ENCODE measurements around the gene FRMPD4.

FRMPD4 gene

DNA sequence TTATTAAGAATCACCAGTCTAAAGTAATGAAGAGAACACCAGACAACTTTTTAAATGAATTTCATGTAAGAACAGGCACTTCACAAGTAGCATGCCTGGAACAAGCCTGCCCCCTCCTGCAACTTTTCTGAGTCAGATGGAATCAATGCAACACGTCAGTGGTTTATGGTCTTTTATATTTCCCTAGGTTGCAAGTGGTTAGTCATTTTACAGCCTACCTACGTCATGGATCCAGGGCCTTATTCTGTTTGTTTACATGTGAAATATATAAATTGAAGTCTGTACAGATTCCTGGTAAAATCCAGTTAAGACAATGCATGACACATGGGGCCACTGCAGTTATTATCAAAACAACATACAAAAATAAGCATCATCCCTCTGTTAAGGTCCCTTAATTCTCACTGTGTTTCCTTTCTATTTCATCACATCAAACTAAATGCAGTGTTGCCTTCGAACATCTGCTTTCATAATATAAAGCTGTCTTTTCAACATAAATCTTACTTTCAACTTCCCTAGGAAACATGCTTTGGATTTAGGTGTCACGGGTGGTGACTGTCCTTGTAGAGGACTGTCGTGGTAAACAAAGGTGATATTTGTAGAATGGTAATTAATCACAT is 309.3 kb downstream of the FRMPD4 start:
- Histone ChIP-seq H3K4me1 (no peaks in the 10 kb centered on the region), H3K79me2 (no peaks in the 10 kb centered on the region), H3K9me3 (ENCODE audit: control insufficient read depth, low read length) (no peaks in the 10 kb centered on the region), H3K4me3 (ENCODE audit: low read depth, low read length) (no peak overlapping the region), H2AFZ (no peak overlapping the region), H3K4me2 (ENCODE audit: low read length) (no peak overlapping the region), H3K9ac (no peak overlapping the region), H3K27me3 (ENCODE audit: control insufficient read depth, insufficient read depth, low read length) (no peaks in the 10 kb centered on the region), H3K36me3 (ENCODE audit: control insufficient read depth, insufficient read depth, low read length) (no peaks in the 10 kb centered on the region), H3K27ac (no peak overlapping the region)
- TF ChIP-seq, protein P1, sequence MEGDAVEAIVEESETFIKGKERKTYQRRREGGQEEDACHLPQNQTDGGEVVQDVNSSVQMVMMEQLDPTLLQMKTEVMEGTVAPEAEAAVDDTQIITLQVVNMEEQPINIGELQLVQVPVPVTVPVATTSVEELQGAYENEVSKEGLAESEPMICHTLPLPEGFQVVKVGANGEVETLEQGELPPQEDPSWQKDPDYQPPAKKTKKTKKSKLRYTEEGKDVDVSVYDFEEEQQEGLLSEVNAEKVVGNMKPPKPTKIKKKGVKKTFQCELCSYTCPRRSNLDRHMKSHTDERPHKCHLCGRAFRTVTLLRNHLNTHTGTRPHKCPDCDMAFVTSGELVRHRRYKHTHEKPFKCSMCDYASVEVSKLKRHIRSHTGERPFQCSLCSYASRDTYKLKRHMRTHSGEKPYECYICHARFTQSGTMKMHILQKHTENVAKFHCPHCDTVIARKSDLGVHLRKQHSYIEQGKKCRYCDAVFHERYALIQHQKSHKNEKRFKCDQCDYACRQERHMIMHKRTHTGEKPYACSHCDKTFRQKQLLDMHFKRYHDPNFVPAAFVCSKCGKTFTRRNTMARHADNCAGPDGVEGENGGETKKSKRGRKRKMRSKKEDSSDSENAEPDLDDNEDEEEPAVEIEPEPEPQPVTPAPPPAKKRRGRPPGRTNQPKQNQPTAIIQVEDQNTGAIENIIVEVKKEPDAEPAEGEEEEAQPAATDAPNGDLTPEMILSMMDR (IDR thresholded peaks at IDR 0.05), result no peak

DNA sequence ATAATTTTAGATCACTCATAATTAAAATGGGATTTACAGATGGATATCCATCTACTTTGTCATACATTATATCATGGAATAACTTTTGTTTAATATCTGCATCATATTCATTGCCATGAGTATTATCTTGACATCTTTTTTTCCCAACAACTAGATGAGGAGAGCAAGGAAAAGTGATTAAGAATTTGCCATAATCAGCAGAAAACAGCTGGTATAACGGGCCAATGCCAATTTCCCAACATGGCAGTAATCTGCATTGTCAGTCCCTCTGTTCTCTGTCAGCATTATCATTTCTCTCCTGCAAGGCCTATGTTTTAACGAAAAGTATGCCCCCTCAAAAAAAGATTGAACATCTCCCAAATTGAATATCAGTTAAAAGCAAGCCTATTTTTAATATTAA is 314.0 kb downstream of the FRMPD4 start:
- TF ChIP-seq, protein P1 (IDR thresholded peaks at IDR 0.05), result no peak
- Histone ChIP-seq H3K4me1 (no peaks in the 10 kb centered on the region), H3K27me3 (ENCODE audit: control insufficient read depth, insufficient read depth, low read length) (no peaks in the 10 kb centered on the region), H3K36me3 (ENCODE audit: control insufficient read depth, insufficient read depth, low read length) (no peaks in the 10 kb centered on the region), H2AFZ (no peak overlapping the region), H3K4me3 (ENCODE audit: low read depth, low read length) (no peak overlapping the region), H3K79me2 (no peaks in the 10 kb centered on the region), H3K4me2 (ENCODE audit: low read length) (no peak overlapping the region), H3K9ac (no peak overlapping the region), H3K9me3 (ENCODE audit: control insufficient read depth, low read length) (no peaks in the 10 kb centered on the region), H3K27ac (no peak overlapping the region)

DNA sequence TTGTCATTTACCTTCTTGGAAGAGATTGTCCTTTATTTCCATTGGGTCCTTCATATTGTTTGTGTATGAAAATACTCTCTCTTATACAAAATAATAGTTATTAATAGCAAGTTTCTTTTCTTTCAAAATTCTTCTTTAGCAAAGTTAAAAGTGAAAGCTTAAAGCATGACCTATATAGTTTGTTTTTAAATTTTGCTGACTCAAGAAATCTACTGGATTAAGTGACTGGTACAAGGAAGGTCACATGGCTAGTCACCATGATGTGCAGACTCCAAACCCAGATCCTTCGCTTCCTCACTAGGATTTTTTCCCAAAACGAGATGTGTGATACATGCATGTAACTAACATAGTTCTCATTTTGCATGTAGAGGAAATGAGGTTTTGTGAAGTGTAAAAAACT is 322.7 kb downstream of the FRMPD4 start:
- H2AFZ ChIP-seq, result no peak overlapping the region
- TF ChIP-seq, protein P1 (IDR thresholded peaks at IDR 0.05), result no peak
- no peaks in the 10 kb centered on the region for H3K9me3 ChIP-seq (ENCODE audit: control insufficient read depth, low read length)
- no peaks in the 10 kb centered on the region for H3K36me3 ChIP-seq (ENCODE audit: control insufficient read depth, insufficient read depth, low read length)
- H3K4me2 ChIP-seq (ENCODE audit: low read length), result no peak overlapping the region
- no peaks in the 10 kb centered on the region for H3K79me2 ChIP-seq
- H3K4me3 ChIP-seq (ENCODE audit: low read depth, low read length), result no peak overlapping the region
- H3K27ac ChIP-seq, result no peak overlapping the region
- H3K4me1 ChIP-seq, result no peaks in the 10 kb centered on the region
- H3K9ac ChIP-seq, result no peak overlapping the region
- no peaks in the 10 kb centered on the region for H3K27me3 ChIP-seq (ENCODE audit: control insufficient read depth, insufficient read depth, low read length)

DNA sequence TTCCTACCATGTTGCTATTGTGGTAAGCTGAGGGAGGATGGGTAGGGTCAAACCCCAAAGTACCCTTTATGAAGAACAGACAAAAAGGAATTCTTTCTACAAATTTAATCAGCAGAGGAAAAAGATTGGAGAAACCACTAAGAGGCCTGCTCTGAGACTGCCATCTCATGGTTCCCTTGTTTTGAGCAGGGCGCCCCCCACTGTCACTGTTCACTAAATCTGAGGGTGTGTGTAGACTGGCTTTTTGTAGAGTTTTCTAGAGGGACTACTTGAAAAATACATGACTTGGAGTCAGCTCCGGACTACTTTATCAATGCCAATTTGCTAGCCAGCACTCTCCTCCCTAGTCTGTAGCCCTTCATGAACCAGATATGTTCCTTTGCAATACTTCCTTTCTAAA is 324.8 kb downstream of the FRMPD4 start:
- Histone ChIP-seq H3K9me3 (ENCODE audit: control insufficient read depth, low read length) (no peaks in the 10 kb centered on the region), H3K4me2 (ENCODE audit: low read length) (no peak overlapping the region), H3K4me3 (ENCODE audit: low read depth, low read length) (no peak overlapping the region), H3K9ac (no peak overlapping the region), H3K27me3 (ENCODE audit: control insufficient read depth, insufficient read depth, low read length) (no peaks in the 10 kb centered on the region), H3K4me1 (no peaks in the 10 kb centered on the region), H3K36me3 (ENCODE audit: control insufficient read depth, insufficient read depth, low read length) (no peaks in the 10 kb centered on the region), H3K79me2 (no peaks in the 10 kb centered on the region), H2AFZ (no peak overlapping the region), H3K27ac (no peak overlapping the region)
- TF ChIP-seq, protein P1 (IDR thresholded peaks at IDR 0.05), result no peak

DNA sequence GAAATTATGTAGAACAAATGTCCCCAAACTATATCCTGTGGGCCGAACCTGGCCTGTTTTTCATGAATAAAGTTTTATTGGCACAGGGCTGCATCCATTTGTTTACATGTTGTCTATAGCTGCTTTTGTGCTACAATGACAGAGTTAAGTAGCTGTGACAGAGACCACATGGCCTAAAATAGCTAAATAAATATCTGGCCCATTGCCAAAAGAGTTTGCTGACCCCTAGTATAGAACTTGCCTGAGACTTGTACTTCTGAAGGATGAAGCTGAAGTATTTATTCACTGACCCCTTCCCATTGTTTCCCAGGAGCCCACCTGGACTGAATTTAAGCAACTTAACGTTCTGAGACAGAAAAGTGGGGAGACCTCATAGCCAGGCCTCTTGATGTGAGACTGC is 325.6 kb downstream of the FRMPD4 start:
- Histone ChIP-seq H3K4me1 (no peaks in the 10 kb centered on the region), H3K9ac (no peak overlapping the region), H3K27ac (no peak overlapping the region), H3K4me3 (ENCODE audit: low read depth, low read length) (no peak overlapping the region), H3K9me3 (ENCODE audit: control insufficient read depth, low read length) (no peaks in the 10 kb centered on the region), H2AFZ (no peak overlapping the region), H3K27me3 (ENCODE audit: control insufficient read depth, insufficient read depth, low read length) (no peaks in the 10 kb centered on the region), H3K36me3 (ENCODE audit: control insufficient read depth, insufficient read depth, low read length) (no peaks in the 10 kb centered on the region), H3K79me2 (no peaks in the 10 kb centered on the region), H3K4me2 (ENCODE audit: low read length) (no peak overlapping the region)
- TF ChIP-seq, protein P1 (IDR thresholded peaks at IDR 0.05), result no peak

Data from parathyroid adenoma (tissue), 2 donors.